GM06990 (cell line): Measurements from ENCODE around the gene DUSP18.

Experiments used
- DNase-seq: peaks from one replicate; pipeline ENCODE4 v3.0.0-alpha.2; 2011; ENCODE audit not compliant: insufficient read length; ENCODE audit errors: extremely low read depth
- H3K27me3 ChIP-seq: replicated peaks from 2 replicates; pipeline ENCODE4 v1.6.0; 2011; ENCODE audit warnings: low read length; ENCODE audit not compliant: control insufficient read depth, insufficient read depth
- H3K36me3 ChIP-seq: 2 replicates; pipeline ENCODE4 v1.5.1; 2011; ENCODE audit warnings: low read length; ENCODE audit not compliant: control insufficient read depth, insufficient read depth
- H3K4me3 ChIP-seq: replicated peaks from 2 replicates; pipeline ENCODE4 v1.5.1; 2011; ENCODE audit warnings: low read depth, mild to moderate bottlenecking, control low read depth, low read length
- TF ChIP-seq, protein P1 (sequence below): IDR thresholded peaks from 2 replicates; pipeline ENCODE4 v1.5.1; 2011; ENCODE audit warnings: low read length, control low read depth, mild to moderate bottlenecking, inconsistent platforms; ENCODE audit not compliant: insufficient read depth, poor library complexity, severe bottlenecking

The DUSP18 gene

DNA sequence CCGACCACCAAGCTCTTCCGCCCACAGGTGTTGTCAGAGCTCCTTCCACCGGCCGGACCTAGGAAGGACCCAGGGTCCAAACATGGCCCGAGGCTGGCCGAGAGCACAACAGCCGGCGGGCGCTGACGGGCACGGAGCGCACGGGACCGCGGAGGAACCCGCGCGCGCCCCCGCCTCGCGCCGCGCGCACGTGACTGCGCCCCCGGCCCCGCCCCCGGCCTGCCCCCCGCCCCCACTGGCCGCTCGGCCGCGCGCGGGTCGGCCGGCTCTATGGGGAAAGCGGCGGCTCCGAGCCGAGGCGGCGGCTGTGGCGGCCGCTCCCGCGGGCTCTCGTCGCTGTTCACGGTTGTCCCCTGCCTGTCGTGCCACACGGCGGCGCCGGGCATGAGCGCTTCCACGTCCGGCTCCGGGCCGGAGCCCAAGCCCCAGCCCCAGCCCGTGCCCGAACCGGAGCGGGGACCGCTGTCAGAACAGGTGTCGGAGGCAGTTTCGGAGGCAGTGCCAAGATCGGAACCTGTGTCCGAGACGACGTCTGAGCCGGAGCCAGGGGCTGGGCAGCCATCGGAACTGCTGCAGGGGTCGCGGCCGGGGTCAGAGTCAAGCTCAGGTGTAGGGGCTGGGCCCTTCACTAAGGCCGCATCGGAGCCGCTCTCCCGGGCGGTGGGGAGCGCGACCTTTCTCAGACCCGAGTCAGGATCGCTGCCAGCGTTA, 27.1 kb upstream of the DUSP18 start, which contains the start of gene OSBP2:
Gene OSBP2 (plus strand): TSS at position 235 of the 711 bp plus-strand sequence. CDS start 36 bp downstream, at position 271.
- TF ChIP-seq, protein P1, sequence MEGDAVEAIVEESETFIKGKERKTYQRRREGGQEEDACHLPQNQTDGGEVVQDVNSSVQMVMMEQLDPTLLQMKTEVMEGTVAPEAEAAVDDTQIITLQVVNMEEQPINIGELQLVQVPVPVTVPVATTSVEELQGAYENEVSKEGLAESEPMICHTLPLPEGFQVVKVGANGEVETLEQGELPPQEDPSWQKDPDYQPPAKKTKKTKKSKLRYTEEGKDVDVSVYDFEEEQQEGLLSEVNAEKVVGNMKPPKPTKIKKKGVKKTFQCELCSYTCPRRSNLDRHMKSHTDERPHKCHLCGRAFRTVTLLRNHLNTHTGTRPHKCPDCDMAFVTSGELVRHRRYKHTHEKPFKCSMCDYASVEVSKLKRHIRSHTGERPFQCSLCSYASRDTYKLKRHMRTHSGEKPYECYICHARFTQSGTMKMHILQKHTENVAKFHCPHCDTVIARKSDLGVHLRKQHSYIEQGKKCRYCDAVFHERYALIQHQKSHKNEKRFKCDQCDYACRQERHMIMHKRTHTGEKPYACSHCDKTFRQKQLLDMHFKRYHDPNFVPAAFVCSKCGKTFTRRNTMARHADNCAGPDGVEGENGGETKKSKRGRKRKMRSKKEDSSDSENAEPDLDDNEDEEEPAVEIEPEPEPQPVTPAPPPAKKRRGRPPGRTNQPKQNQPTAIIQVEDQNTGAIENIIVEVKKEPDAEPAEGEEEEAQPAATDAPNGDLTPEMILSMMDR = no peak
- peak; percentile 23 for DNase-seq
- Histone ChIP-seq H3K27me3 (no peaks in the 10 kb centered on the region; the same call in none of the 2 replicates), H3K36me3 (no peaks in the 10 kb centered on the region), H3K4me3 (peak within 1 kb of the TSS; percentile 63)

DNA sequence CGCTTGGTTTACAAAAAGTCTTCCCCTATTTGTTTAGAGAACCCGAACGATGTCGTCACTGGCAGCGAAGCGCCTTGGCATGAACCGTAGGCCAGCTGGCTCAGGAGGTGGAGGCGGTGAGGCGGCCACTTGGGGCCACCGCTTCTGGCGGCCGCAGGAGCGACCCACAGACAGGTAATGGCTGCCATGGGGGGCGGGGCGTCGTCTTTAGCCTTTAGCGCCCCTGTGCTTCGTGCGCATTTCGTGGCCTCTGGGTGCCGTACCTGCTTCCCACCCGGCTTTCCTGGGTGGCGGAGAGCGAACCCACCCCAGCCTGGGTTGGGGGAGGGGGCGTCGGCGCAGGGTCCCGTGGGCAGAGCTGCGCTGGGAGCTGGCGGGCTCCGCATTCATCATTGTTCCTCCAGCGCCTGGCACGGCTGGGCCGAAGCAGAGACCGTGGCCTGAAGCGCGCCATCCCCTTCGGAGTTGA, 26.5 kb upstream of the DUSP18 start:
- peak overlapping the region; percentile 63 for H3K4me3 ChIP-seq
- TF ChIP-seq, protein P1 = no peak
- H3K36me3 ChIP-seq = no peaks in the 10 kb centered on the region
- no peaks in the 10 kb centered on the region; the same call in none of the 2 replicates for H3K27me3 ChIP-seq
- DNase-seq = peak; percentile 30

DNA sequence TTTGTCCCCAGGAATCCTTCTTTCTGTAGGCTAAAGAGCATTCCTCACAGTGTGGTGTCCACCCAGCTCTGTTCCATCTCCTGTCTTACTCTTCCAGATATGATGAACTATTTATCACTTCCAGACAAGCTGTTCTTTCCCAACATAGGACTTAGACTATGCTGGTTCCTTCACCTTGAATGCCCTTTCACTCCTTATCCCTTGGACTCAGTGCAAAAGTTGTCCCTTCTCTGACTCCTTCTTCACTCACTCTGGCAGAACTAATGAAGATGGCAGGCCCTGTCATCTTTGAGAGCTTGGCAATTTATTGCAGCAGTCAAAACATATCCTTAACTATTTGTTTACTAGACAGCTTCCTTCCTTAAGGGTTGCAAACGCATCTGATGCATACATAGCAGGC, 23.5 kb upstream of the DUSP18 start:
- no peak for DNase-seq
- TF ChIP-seq, protein P1 = no peak
- no peaks in the 10 kb centered on the region for H3K36me3 ChIP-seq

DNA sequence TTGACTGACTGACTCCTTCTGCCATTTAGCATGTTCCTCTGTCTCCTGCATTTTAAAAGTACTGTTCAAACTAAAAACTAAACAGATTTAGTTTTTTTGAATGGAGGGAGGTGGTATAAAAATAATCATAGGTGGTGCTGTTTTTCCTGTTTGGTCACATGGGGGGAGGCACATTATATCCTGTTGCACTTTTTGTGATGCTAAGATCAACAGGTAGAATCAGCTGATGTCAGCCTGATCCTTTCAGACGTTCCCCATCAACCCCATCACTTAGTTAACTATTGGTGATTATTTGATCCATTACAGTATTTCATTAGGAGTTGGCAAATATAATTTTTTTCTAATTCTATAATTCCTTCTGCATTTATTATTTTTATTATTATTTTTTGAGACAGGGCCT, 21.9 kb upstream of the DUSP18 start:
- TF ChIP-seq, protein P1 = no peak

More for the DNA sequence above, 23.5 kb upstream of the DUSP18 start:
- Histone ChIP-seq H3K27me3 (no peaks in the 10 kb centered on the region; the same call in none of the 2 replicates), H3K4me3 (no peak overlapping the region)

DNA sequence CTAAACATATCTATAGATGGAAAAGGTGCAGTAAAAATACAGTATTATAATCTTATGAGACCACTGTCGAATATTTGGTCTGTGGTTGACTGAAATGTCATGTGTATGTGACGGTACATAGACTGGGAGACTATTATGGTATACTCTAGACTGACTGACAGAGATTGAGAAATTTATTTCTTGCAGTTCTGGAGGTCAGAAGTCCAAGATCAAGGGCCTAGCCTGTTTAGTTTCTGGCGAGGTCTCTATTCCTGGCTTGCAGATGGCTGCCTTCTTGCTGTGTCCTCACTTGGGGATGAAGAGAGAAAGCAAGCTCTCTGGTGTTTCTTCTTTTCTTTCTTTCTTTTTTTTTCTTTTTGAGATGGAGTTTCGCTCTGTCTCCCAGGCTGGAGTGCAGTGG, 19.7 kb upstream of the DUSP18 start:
- Histone ChIP-seq H3K36me3 (no peaks in the 10 kb centered on the region), H3K27me3 (no peaks in the 10 kb centered on the region), H3K4me3 (no peak overlapping the region)
- DNase-seq = no peak
- TF ChIP-seq, protein P1 = no peak

More for the DNA sequence above, 21.9 kb upstream of the DUSP18 start:
- no peak for DNase-seq
- no peaks in the 10 kb centered on the region; the same call in 1 of the 2 replicates for H3K27me3 ChIP-seq
- no peak overlapping the region for H3K4me3 ChIP-seq
- H3K36me3 ChIP-seq = no peaks in the 10 kb centered on the region
